ENCODE data around the gene MYH8.

DNA sequence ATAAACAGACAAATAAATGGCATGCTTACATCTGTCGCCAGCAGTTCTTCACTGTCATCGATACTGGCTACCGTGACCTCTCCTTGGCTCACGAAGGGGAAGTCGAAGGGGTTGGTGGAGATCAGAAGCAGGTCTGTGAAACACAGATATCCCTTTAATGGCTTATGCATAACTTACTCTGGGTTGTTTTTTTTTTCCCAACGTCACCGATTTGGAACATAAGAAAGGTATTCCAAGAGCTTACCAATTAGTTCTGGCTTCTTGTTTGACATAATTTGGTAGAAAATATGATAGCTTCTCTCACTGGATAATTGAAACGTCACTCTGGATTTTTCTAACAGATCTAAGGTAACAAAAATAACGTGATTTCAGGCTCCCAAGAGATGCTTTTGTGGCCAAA is 67.1 kb downstream of the MYH8 start:
- TF ChIP-seq TP53 (CRISPR knock-in tag; conservative IDR thresholded peaks at IDR 0.05): no peak
- no peak for TF ChIP-seq SIN3A (IDR thresholded peaks at IDR 0.05; ENCODE audit: borderline replicate concordance, low read depth, low read length)
- TF ChIP-seq, protein P1, sequence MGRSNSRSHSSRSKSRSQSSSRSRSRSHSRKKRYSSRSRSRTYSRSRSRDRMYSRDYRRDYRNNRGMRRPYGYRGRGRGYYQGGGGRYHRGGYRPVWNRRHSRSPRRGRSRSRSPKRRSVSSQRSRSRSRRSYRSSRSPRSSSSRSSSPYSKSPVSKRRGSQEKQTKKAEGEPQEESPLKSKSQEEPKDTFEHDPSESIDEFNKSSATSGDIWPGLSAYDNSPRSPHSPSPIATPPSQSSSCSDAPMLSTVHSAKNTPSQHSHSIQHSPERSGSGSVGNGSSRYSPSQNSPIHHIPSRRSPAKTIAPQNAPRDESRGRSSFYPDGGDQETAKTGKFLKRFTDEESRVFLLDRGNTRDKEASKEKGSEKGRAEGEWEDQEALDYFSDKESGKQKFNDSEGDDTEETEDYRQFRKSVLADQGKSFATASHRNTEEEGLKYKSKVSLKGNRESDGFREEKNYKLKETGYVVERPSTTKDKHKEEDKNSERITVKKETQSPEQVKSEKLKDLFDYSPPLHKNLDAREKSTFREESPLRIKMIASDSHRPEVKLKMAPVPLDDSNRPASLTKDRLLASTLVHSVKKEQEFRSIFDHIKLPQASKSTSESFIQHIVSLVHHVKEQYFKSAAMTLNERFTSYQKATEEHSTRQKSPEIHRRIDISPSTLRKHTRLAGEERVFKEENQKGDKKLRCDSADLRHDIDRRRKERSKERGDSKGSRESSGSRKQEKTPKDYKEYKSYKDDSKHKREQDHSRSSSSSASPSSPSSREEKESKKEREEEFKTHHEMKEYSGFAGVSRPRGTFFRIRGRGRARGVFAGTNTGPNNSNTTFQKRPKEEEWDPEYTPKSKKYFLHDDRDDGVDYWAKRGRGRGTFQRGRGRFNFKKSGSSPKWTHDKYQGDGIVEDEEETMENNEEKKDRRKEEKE (IDR thresholded peaks at IDR 0.05): no peak
- no peak for TF ChIP-seq RXRA (CRISPR knock-in tag; IDR thresholded peaks at IDR 0.05)
- no peak for TF ChIP-seq MYC (CRISPR knock-in tag; IDR thresholded peaks at IDR 0.05; ENCODE audit: borderline replicate concordance)
- TF ChIP-seq EZH2 (conservative IDR thresholded peaks at IDR 0.05; ENCODE audit: low read depth, low read length): no peak
- no peak for TF ChIP-seq FOXJ3 (CRISPR knock-in tag; IDR thresholded peaks at IDR 0.05; ENCODE audit: borderline replicate concordance)
- TF ChIP-seq, protein P2, sequence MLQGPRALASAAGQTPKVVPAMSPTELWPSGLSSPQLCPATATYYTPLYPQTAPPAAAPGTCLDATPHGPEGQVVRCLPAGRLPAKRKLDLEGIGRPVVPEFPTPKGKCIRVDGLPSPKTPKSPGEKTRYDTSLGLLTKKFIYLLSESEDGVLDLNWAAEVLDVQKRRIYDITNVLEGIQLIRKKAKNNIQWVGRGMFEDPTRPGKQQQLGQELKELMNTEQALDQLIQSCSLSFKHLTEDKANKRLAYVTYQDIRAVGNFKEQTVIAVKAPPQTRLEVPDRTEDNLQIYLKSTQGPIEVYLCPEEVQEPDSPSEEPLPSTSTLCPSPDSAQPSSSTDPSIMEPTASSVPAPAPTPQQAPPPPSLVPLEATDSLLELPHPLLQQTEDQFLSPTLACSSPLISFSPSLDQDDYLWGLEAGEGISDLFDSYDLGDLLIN (CRISPR knock-in tag; IDR thresholded peaks at IDR 0.05; ENCODE audit: borderline replicate concordance): no peak
- TF ChIP-seq, protein P3, sequence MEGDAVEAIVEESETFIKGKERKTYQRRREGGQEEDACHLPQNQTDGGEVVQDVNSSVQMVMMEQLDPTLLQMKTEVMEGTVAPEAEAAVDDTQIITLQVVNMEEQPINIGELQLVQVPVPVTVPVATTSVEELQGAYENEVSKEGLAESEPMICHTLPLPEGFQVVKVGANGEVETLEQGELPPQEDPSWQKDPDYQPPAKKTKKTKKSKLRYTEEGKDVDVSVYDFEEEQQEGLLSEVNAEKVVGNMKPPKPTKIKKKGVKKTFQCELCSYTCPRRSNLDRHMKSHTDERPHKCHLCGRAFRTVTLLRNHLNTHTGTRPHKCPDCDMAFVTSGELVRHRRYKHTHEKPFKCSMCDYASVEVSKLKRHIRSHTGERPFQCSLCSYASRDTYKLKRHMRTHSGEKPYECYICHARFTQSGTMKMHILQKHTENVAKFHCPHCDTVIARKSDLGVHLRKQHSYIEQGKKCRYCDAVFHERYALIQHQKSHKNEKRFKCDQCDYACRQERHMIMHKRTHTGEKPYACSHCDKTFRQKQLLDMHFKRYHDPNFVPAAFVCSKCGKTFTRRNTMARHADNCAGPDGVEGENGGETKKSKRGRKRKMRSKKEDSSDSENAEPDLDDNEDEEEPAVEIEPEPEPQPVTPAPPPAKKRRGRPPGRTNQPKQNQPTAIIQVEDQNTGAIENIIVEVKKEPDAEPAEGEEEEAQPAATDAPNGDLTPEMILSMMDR (CRISPR knock-in tag; IDR thresholded peaks at IDR 0.05): no peak
- TF ChIP-seq ZNF572 (CRISPR knock-in tag; IDR thresholded peaks at IDR 0.05): no peak
- no peak for TF ChIP-seq U2AF2 (IDR thresholded peaks at IDR 0.05; ENCODE audit: low read depth, low read length)
- TF ChIP-seq ZKSCAN8 (CRISPR knock-in tag; IDR thresholded peaks at IDR 0.05; ENCODE audit: borderline replicate concordance): no peak
- no peak for TF ChIP-seq ZNF816 (CRISPR knock-in tag; IDR thresholded peaks at IDR 0.05; ENCODE audit: borderline replicate concordance)
- TF ChIP-seq, protein P4, sequence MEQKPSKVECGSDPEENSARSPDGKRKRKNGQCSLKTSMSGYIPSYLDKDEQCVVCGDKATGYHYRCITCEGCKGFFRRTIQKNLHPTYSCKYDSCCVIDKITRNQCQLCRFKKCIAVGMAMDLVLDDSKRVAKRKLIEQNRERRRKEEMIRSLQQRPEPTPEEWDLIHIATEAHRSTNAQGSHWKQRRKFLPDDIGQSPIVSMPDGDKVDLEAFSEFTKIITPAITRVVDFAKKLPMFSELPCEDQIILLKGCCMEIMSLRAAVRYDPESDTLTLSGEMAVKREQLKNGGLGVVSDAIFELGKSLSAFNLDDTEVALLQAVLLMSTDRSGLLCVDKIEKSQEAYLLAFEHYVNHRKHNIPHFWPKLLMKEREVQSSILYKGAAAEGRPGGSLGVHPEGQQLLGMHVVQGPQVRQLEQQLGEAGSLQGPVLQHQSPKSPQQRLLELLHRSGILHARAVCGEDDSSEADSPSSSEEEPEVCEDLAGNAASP (CRISPR knock-in tag; IDR thresholded peaks at IDR 0.05; ENCODE audit: borderline replicate concordance): no peak

All from HepG2 (cell line).